Smooth muscle cell (in vitro differentiated cells): ENCODE measurements around the gene DNAJC27. TPM values are rescaled to one million over a fixed set of nuclear protein-coding genes. Genes with fewer than 3 reads are reported as not detected.

Source experiments
- DNase-seq: peaks from one replicate; lab custom pipeline; 2025; ENCODE audit not compliant: unreplicated experiment; lab: John Stamatoyannopoulos, UW
- H2AFZ ChIP-seq: fragments of 200-600 bp; sonication (generic); 2 replicates; pipeline ENCODE4 v1.6.0; 2016; ENCODE audit warnings: antibody characterized with exemption, low read depth, mild to moderate bottlenecking
- H3F3A ChIP-seq: fragments of 200-600 bp; sonication (generic); 2 replicates; pipeline ENCODE4 v1.6.0; 2017; ENCODE audit warnings: antibody characterized with exemption, low read depth
- H3K27ac ChIP-seq: fragments of 200-600 bp; sonication (generic); 2 replicates; pipeline ENCODE4 v1.5.1; 2016; ENCODE audit warnings: low read depth, mild to moderate bottlenecking
- H3K27me3 ChIP-seq: fragments of 200-600 bp; sonication (generic); 2 replicates; pipeline ENCODE4 v1.6.1; 2016; ENCODE audit warnings: low read depth, mild to moderate bottlenecking
- H3K36me3 ChIP-seq: fragments of 200-600 bp; sonication (generic); 2 replicates; pipeline ENCODE4 v1.5.1; 2016; ENCODE audit warnings: low read depth
- H3K4me1 ChIP-seq: fragments of 200-600 bp; sonication (generic); 2 replicates; pipeline ENCODE4 v1.5.1; 2016; ENCODE audit warnings: low read depth
- H3K4me2 ChIP-seq: fragments of 200-600 bp; sonication (generic); 2 replicates; pipeline ENCODE4 v1.6.0; 2016; ENCODE audit warnings: mild to moderate bottlenecking
- H3K4me3 ChIP-seq: fragments of 200-600 bp; sonication (generic); 2 replicates; pipeline ENCODE4 v1.5.1; 2016; ENCODE audit warnings: mild to moderate bottlenecking
- H3K79me2 ChIP-seq: fragments of 200-600 bp; sonication (generic); 2 replicates; pipeline ENCODE4 v1.6.0; 2016; ENCODE audit warnings: low read depth, mild to moderate bottlenecking
- H3K9ac ChIP-seq: fragments of 200-600 bp; sonication (generic); 2 replicates; pipeline ENCODE4 v1.6.0; 2016; ENCODE audit warnings: low read depth
- H3K9me3 ChIP-seq: fragments of 200-600 bp; sonication (generic); replicated peaks from 2 replicates; pipeline ENCODE4 v1.5.1; 2016; ENCODE audit warnings: low read depth
- H4K20me1 ChIP-seq: fragments of 200-600 bp; sonication (generic); 2 replicates; pipeline ENCODE4 v1.6.0; 2016; ENCODE audit warnings: low read depth
- CTCF ChIP-seq: fragments of 200-600 bp; sonication (generic); IDR thresholded peaks from 2 replicates; pipeline ENCODE4 v1.5.1; 2017; ENCODE audit warnings: borderline replicate concordance, mild to moderate bottlenecking, antibody characterized with exemption; ENCODE audit not compliant: insufficient read depth, poor library complexity, severe bottlenecking
- WGBS: methylation state at CpG from one replicate; pipeline ENCODE4 v1.1.7; 2016; ENCODE audit warnings: low lambda C conversion rate; 5-methylcytosine and 5-hydroxymethylcytosine counted together
- polyA plus RNA-seq: library from polyadenylated mRNA; unstranded; fragments of >200 nt; fragmentation: Nextera tagmentation; extraction: Ambion mirVana; gene quantifications from 2 replicates; pipeline ENCODE4 v1.2.1, GENCODE V29; 2016
- total RNA-seq: library from RNA; depleted of rRNA; stranded (reverse); fragments of >200 nt; gene quantifications from 2 replicates; pipeline ENCODE4 v1.2.3, GENCODE V29; 2014

Gene DNAJC27
- total and polyA plus RNA-seq, 2 experiments from 2014 or later, result 1.4 to 4.4 TPM

- Histone ChIP-seq H3K9me3 (no peaks in the 10 kb centered on the region), H3K36me3 (no peaks in the 10 kb centered on the region), H3K4me2 (no peak overlapping the region), H3K4me3 (no peak overlapping the region), H3K4me1 (no peaks in the 10 kb centered on the region), H4K20me1 (no peaks in the 10 kb centered on the region), H3K9ac (no peak overlapping the region), H3F3A (no peaks in the 10 kb centered on the region), H3K27ac (no peak overlapping the region), H2AFZ (no peak overlapping the region), H3K79me2 (no peaks in the 10 kb centered on the region), H3K27me3 (no peaks in the 10 kb centered on the region)
- no peak for DNase-seq
- 98% methylated on average over 10 of the region's 10 CpGs for WGBS
- TF ChIP-seq CTCF, result no peak
These were observed 45.9 kb downstream of the DNAJC27 start for GRCh38 chr2:24925815-24926214.

- WGBS, result 76% methylated on average over 6 of the region's 6 CpGs
- Histone ChIP-seq H3K4me2 (no peak overlapping the region), H2AFZ (no peak overlapping the region), H3K9ac (no peak overlapping the region), H3F3A (no peaks in the 10 kb centered on the region), H3K36me3 (no peaks in the 10 kb centered on the region), H3K9me3 (no peaks in the 10 kb centered on the region), H4K20me1 (no peaks in the 10 kb centered on the region), H3K27ac (no peak overlapping the region), H3K4me3 (no peak overlapping the region), H3K4me1 (no peaks in the 10 kb centered on the region), H3K27me3 (no peaks in the 10 kb centered on the region), H3K79me2 (no peaks in the 10 kb centered on the region)
- TF ChIP-seq CTCF, result no peak
- DNase-seq, result no peak
These were observed 47.0 kb downstream of the DNAJC27 start for GRCh38 chr2:24924732-24925131.

- TF ChIP-seq CTCF, result no peak
These were observed 47.5 kb downstream of the DNAJC27 start for GRCh38 chr2:24924266-24924665.

GRCh38 chr2:24923106-24923505, 48.6 kb downstream of the DNAJC27 start:
- no peak overlapping the region for H3K4me2 ChIP-seq
- H2AFZ ChIP-seq, result no peak overlapping the region
- TF ChIP-seq CTCF, result no peak
- H3K36me3 ChIP-seq, result no peaks in the 10 kb centered on the region
- H4K20me1 ChIP-seq, result no peaks in the 10 kb centered on the region
- H3K4me3 ChIP-seq, result no peak overlapping the region
- no peaks in the 10 kb centered on the region for H3K9me3 ChIP-seq
- no peak overlapping the region for H3K9ac ChIP-seq
- no peak overlapping the region for H3K27ac ChIP-seq
- H3K27me3 ChIP-seq, result no peaks in the 10 kb centered on the region
- H3K79me2 ChIP-seq, result no peaks in the 10 kb centered on the region
- H3K4me1 ChIP-seq, result no peaks in the 10 kb centered on the region
- 92% methylated on average over 10 of the region's 10 CpGs for WGBS
- no peak for DNase-seq
- H3F3A ChIP-seq, result no peaks in the 10 kb centered on the region

More at GRCh38 chr2:24924266-24924665, 47.5 kb downstream of the DNAJC27 start:
- WGBS, result 96% methylated on average over 5 of the region's 5 CpGs
- Histone ChIP-seq H3K27ac (no peak overlapping the region), H3K36me3 (no peaks in the 10 kb centered on the region), H3F3A (no peaks in the 10 kb centered on the region), H2AFZ (no peak overlapping the region), H3K4me3 (no peak overlapping the region), H3K79me2 (no peaks in the 10 kb centered on the region), H3K9me3 (no peaks in the 10 kb centered on the region), H3K27me3 (no peaks in the 10 kb centered on the region), H4K20me1 (no peaks in the 10 kb centered on the region), H3K4me1 (no peaks in the 10 kb centered on the region), H3K4me2 (no peak overlapping the region), H3K9ac (no peak overlapping the region)
- DNase-seq, result no peak
